GM19351 (cell line): Measurements from ENCODE around the gene FAM43A.
A peak's percentile ranks its signal among the peaks of the same experiment; 100 is the strongest.

Experiments used
- ATAC-seq: cut with Tn5 transposase; IDR thresholded peaks from one replicate; pipeline ENCODE4 v1.9.1; 2021; ENCODE audit warnings: mild to moderate bottlenecking, moderate library complexity; ENCODE audit not compliant: unreplicated experiment

FAM43A gene

GRCh38 chr3:194675680-194676079 is 10.0 kb upstream of the FAM43A start:
- ATAC-seq, result no peak

- no peak for ATAC-seq
Measured at GRCh38 chr3:194676471-194676870, 9.2 kb upstream of the FAM43A start.

GRCh38 chr3:194680888-194681615 is 4.6 kb upstream of the FAM43A start:
- no peak for ATAC-seq

- ATAC-seq, result no peak
Measured at GRCh38 chr3:194682189-194682693, 3.4 kb upstream of the FAM43A start.

GRCh38 chr3:194682694-194683310 is 2.9 kb upstream of the FAM43A start:
- ATAC-seq, result peak; percentile 50

GRCh38 chr3:194683380-194683779 is 2.3 kb upstream of the FAM43A start:
- ATAC-seq, result no peak

- ATAC-seq, result peak; percentile 4
Measured at GRCh38 chr3:194685065-194685717, 492 bp upstream of the FAM43A start.

GRCh38 chr3:194686414-194686815 is 732 bp downstream of the FAM43A start:
- ATAC-seq, result no peak

GRCh38 chr3:194686816-194687637 is 1.3 kb downstream of the FAM43A start:
- ATAC-seq, result no peak

- peak; percentile 38 for ATAC-seq
Measured at GRCh38 chr3:194687638-194688199, 2.0 kb downstream of the FAM43A start.

- ATAC-seq, result no peak
Measured at GRCh38 chr3:194688200-194688740, 2.6 kb downstream of the FAM43A start.

GRCh38 chr3:194688946-194689345 is 3.3 kb downstream of the FAM43A start:
- no peak for ATAC-seq

- ATAC-seq, result no peak
Measured at GRCh38 chr3:194689493-194689944, 3.8 kb downstream of the FAM43A start.

- no peak for ATAC-seq
Measured at GRCh38 chr3:194690501-194691372, 5.1 kb downstream of the FAM43A start.

- ATAC-seq, result peak; percentile 63
Measured at GRCh38 chr3:194691481-194692283, 6.0 kb downstream of the FAM43A start.

- ATAC-seq, result no peak
Measured at GRCh38 chr3:194696702-194697101, 11.0 kb downstream of the FAM43A start.

GRCh38 chr3:194702545-194702944 is 16.9 kb downstream of the FAM43A start:
- ATAC-seq, result no peak

- no peak for ATAC-seq
Measured at GRCh38 chr3:194705227-194705626, 19.5 kb downstream of the FAM43A start.

- no peak for ATAC-seq
Measured at GRCh38 chr3:194705761-194706160, 20.1 kb downstream of the FAM43A start.
